ENCODE data around the gene SPOCK1. TPM values are rescaled to one million over a fixed set of nuclear protein-coding genes. Genes with fewer than 3 reads are reported as not detected.

The SPOCK1 gene
- total and polyA plus RNA-seq, 7 donors = 4.2 to 52.7 (median 16.0) TPM

- WGBS, 3 donors = 26 to 34% (median 31%) methylated on average over 1 of the region's 1 CpG
- intact Hi-C loops (cut with DNase I) = no loop called here
- no peak overlapping the region for H3K4me3 ChIP-seq
- no peak overlapping the region for H3K27ac ChIP-seq
- no peaks in the 10 kb centered on the region for H3K9me3 ChIP-seq
- DNase-seq (no peak), ATAC-seq (peak in 2 of 4 donors; percentile 39 to 72)
- no peaks in the 10 kb centered on the region for H3K27me3 ChIP-seq (ENCODE audit: insufficient read depth in 3 of 3, low read length in 2 of 3)
- TF ChIP-seq CTCF (IDR thresholded peaks at IDR 0.05) = no peak
- H3K36me3 ChIP-seq (ENCODE audit: insufficient read depth in 1 of 2, low read depth in 1 of 2) = no peaks in the 10 kb centered on the region
- no peaks in the 10 kb centered on the region for H3K4me1 ChIP-seq
Measured at GRCh38 chr5:137091472-137091871, 407.7 kb downstream of the SPOCK1 start.

GRCh38 chr5:137090721-137091120 is 408.4 kb downstream of the SPOCK1 start:
- no peaks in the 10 kb centered on the region for H3K9me3 ChIP-seq
- H3K36me3 ChIP-seq (ENCODE audit: insufficient read depth in 1 of 2, low read depth in 1 of 2) = no peaks in the 10 kb centered on the region
- H3K27ac ChIP-seq = no peak overlapping the region
- H3K4me3 ChIP-seq = no peak overlapping the region
- H3K4me1 ChIP-seq = no peaks in the 10 kb centered on the region
- DNase-seq = no peak
- 54 to 74% (median 71%) methylated on average over 2 of the region's 2 CpGs for WGBS, 3 donors
- H3K27me3 ChIP-seq (ENCODE audit: insufficient read depth in 3 of 3, low read length in 2 of 3) = no peaks in the 10 kb centered on the region
- ATAC-seq = no peak
- no peak for TF ChIP-seq CTCF (IDR thresholded peaks at IDR 0.05)
- intact Hi-C loops (cut with DNase I) = no loop called here

- intact Hi-C loops (cut with DNase I) = no loop called here
- H3K9me3 ChIP-seq = no peaks in the 10 kb centered on the region
Measured at GRCh38 chr5:137090151-137090550, 409.0 kb downstream of the SPOCK1 start.

GRCh38 chr5:137088175-137088574 is 411.0 kb downstream of the SPOCK1 start:
- intact Hi-C loops (cut with DNase I) = no loop called here
- no peaks in the 10 kb centered on the region for H3K9me3 ChIP-seq
- no peak for TF ChIP-seq CTCF (IDR thresholded peaks at IDR 0.05)
- H3K4me3 ChIP-seq = no peak overlapping the region
- WGBS, 3 donors = 81 to 88% (median 84%) methylated on average over 6 of the region's 6 CpGs
- H3K4me1 ChIP-seq = no peaks in the 10 kb centered on the region
- no peak for DNase-seq
- H3K27me3 ChIP-seq (ENCODE audit: insufficient read depth in 3 of 3, low read length in 2 of 3) = no peaks in the 10 kb centered on the region
- no peak for ATAC-seq
- H3K27ac ChIP-seq = no peak overlapping the region
- no peaks in the 10 kb centered on the region for H3K36me3 ChIP-seq (ENCODE audit: insufficient read depth in 1 of 2, low read depth in 1 of 2)

More at GRCh38 chr5:137090151-137090550, 409.0 kb downstream of the SPOCK1 start:
- Histone ChIP-seq H3K27ac (no peak overlapping the region), H3K4me1 (no peaks in the 10 kb centered on the region), H3K36me3 (ENCODE audit: insufficient read depth in 1 of 2, low read depth in 1 of 2) (no peaks in the 10 kb centered on the region), H3K27me3 (ENCODE audit: insufficient read depth in 3 of 3, low read length in 2 of 3) (no peaks in the 10 kb centered on the region), H3K4me3 (no peak overlapping the region)
- 41 to 75% (median 46%) methylated on average over 1 of the region's 1 CpG for WGBS, 3 donors
- ATAC-seq (no peak), DNase-seq (no peak)
- TF ChIP-seq CTCF (IDR thresholded peaks at IDR 0.05) = no peak

- no peaks in the 10 kb centered on the region for H3K4me1 ChIP-seq
- no peak for TF ChIP-seq CTCF (IDR thresholded peaks at IDR 0.05)
- H3K9me3 ChIP-seq = no peaks in the 10 kb centered on the region
- H3K4me3 ChIP-seq = no peak overlapping the region
- no peak for ATAC-seq
- WGBS, 3 donors = 57 to 70% (median 67%) methylated on average over 5 of the region's 5 CpGs
- H3K27me3 ChIP-seq (ENCODE audit: insufficient read depth in 3 of 3, low read length in 2 of 3) = no peaks in the 10 kb centered on the region
- no peak for DNase-seq
- intact Hi-C loops (cut with DNase I) = no loop called here
- no peak overlapping the region for H3K27ac ChIP-seq
- no peaks in the 10 kb centered on the region for H3K36me3 ChIP-seq (ENCODE audit: insufficient read depth in 1 of 2, low read depth in 1 of 2)
Measured at GRCh38 chr5:137086342-137086741, 412.8 kb downstream of the SPOCK1 start.
